Peyer's patch (tissue), 4 donors: Measurements from ENCODE around the gene GNG7. TPM values are rescaled to one million over a fixed set of nuclear protein-coding genes. Genes with fewer than 3 reads are reported as not detected.
A peak's percentile ranks its signal among the peaks of the same experiment; 100 is the strongest.
"Not testable (repeated sequence)": the region's sequence is repeated elsewhere in the genome, so short reads cannot be mapped to it uniquely, and the experiment has no call there.

Source experiments
- DNase-seq, 3 donors: peaks; one replicate each; pipeline ENCODE4 v3.0.0-alpha.2; 2017 to 2019
- H3K27ac ChIP-seq, 4 donors: fragments of 200-600 bp; sonication (generic); one replicate each; pipeline ENCODE4 v1.5.1; 2016 to 2019
- H3K27me3 ChIP-seq, 2 donors: fragments of 200-600 bp; sonication (generic); one replicate each; pipeline ENCODE4 v1.5.1; 2019
- H3K36me3 ChIP-seq, 3 donors: fragments of 200-600 bp; sonication (generic); one replicate each; pipeline ENCODE4 v1.5.1; 2016 to 2019
- H3K4me1 ChIP-seq, 4 donors: fragments of 200-600 bp; sonication (generic); one replicate each; pipeline ENCODE4 v1.5.1; 2016 to 2019
- H3K4me3 ChIP-seq, 4 donors: fragments of 200-600 bp; sonication (generic); 1 replicate in 3 of 4; 2 replicates in 1 of 4; pipeline ENCODE4 v1.5.1; 2016 to 2019; ENCODE audit warnings: mild to moderate bottlenecking in 1 of 4
- H3K9me3 ChIP-seq, 4 donors: fragments of 200-600 bp; sonication (generic); one replicate each; pipeline ENCODE4 v1.5.1; 2016 to 2019; ENCODE audit warnings: mild to moderate bottlenecking in 1 of 4
- POLR2A ChIP-seq, 2 donors: fragments of 450-650 bp; IDR thresholded peaks; one replicate each; pipeline ENCODE4 v1.5.1; 2017; ENCODE audit warnings: antibody characterized with exemption in 2 of 2, mild to moderate bottlenecking in 2 of 2, moderate library complexity in 2 of 2
- total RNA-seq, 4 donors: library from RNA; depleted of rRNA; stranded (reverse); fragments of >200 nt; gene quantifications; one replicate each; pipeline ENCODE4 v1.1.0, GENCODE V29; 2016
- TF ChIP-seq, protein P1 (sequence below), 6 experiments: fragments of 450-650 bp in 4 of 6; fragments of 200-600 bp in 2 of 6; sonication (generic) in 1 of 6; IDR thresholded peaks; one replicate each; pipeline ENCODE4 v1.5.1; 2017 to 2019; ENCODE audit warnings: antibody characterized with exemption in 6 of 6, mild to moderate bottlenecking in 3 of 6, moderate library complexity in 1 of 6

GNG7 gene
- total RNA-seq, 4 donors from 2014 or later, result 1.2 to 14.9 (median 2.0) TPM

DNA sequence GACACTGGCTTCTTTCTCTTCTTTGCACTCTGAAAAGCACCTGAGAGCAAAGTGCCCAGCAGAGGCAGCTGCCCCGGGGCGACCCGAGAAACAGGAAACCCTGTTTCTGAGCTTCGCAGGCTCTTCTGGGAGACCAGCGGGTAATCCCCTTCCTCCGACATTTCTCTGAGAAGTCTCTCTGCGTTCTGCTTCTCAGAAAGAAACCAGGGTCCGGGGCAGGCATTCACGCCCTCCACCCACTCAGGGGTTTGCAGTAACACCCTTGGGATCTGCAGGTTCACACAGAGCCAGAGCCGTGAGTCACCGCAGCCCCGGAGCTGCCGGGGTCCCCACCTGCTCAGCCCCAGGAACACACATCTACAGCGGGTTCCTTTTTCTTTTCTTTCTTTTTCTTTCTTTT is 140.6 kb downstream of the GNG7 start:
- no peaks in the 10 kb centered on the region for H3K4me1 ChIP-seq
- DNase-seq, result peak in 2 of 3 donors; percentile 64 to 75
- TF ChIP-seq, protein P1, sequence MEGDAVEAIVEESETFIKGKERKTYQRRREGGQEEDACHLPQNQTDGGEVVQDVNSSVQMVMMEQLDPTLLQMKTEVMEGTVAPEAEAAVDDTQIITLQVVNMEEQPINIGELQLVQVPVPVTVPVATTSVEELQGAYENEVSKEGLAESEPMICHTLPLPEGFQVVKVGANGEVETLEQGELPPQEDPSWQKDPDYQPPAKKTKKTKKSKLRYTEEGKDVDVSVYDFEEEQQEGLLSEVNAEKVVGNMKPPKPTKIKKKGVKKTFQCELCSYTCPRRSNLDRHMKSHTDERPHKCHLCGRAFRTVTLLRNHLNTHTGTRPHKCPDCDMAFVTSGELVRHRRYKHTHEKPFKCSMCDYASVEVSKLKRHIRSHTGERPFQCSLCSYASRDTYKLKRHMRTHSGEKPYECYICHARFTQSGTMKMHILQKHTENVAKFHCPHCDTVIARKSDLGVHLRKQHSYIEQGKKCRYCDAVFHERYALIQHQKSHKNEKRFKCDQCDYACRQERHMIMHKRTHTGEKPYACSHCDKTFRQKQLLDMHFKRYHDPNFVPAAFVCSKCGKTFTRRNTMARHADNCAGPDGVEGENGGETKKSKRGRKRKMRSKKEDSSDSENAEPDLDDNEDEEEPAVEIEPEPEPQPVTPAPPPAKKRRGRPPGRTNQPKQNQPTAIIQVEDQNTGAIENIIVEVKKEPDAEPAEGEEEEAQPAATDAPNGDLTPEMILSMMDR (IDR thresholded peaks at IDR 0.05), result no peak
- TF ChIP-seq POLR2A (IDR thresholded peaks at IDR 0.05), result no peak
- H3K27ac ChIP-seq, result peak overlapping the region in 2 of 4 donors; percentile 8 to 76
- peak overlapping the region; percentile 12 to 41 (median 18) for H3K4me3 ChIP-seq
- H3K36me3 ChIP-seq, result no peaks in the 10 kb centered on the region
- no peaks in the 10 kb centered on the region for H3K27me3 ChIP-seq
- H3K9me3 ChIP-seq, result no peaks in the 10 kb centered on the region

DNA sequence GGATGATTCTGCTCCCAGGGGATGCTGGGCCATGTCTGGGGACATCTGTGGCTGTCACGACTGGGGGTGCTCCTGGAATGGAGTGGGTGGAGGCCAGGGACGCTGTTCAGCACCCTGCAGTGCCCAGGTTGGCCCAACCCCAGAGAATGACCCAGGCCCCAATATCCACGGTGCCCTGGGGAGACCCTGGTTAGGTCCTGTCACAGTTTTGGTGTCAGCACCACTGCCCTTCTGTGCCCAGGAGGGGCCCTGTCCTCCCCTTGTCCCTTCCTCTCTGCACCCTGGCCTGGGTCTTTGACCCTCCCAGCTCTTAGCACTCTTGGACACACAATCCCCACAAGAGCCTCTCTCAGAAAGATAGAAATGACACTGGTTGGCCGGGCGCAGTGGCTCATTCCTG is 141.3 kb downstream of the GNG7 start:
- H3K4me3 ChIP-seq, result no peak overlapping the region
- TF ChIP-seq, protein P1 (IDR thresholded peaks at IDR 0.05), result no peak
- TF ChIP-seq POLR2A (IDR thresholded peaks at IDR 0.05), result no peak
- no peaks in the 10 kb centered on the region for H3K27me3 ChIP-seq
- H3K27ac ChIP-seq, result peak overlapping the region in 1 of 4 donors; percentile 76
- no peaks in the 10 kb centered on the region for H3K9me3 ChIP-seq
- H3K4me1 ChIP-seq, result no peaks in the 10 kb centered on the region
- no peaks in the 10 kb centered on the region for H3K36me3 ChIP-seq
- DNase-seq, result no peak

DNA sequence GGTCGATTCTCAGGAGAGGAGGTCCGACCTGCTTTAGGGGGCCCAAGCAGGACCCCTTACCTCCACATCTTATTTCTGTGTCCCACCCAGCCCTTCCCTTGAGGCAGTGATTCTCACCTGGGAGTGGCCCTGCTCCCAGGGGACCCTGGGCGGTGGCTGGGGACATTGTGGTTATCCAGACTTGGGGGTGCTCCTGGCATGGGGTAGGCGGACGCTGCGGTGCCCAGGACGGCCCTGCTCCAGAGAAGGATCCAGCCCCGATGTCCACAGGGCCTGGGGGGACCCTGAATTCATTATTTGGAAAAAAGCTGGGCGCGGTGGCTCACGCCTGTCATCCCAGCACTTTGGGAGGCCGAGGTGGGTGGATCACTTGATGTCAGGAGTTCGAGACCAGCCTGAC is 142.1 kb downstream of the GNG7 start:
- H3K27ac ChIP-seq, result no peak overlapping the region
- H3K27me3 ChIP-seq, result no peaks in the 10 kb centered on the region
- no peak overlapping the region for H3K4me3 ChIP-seq
- no peaks in the 10 kb centered on the region for H3K9me3 ChIP-seq
- DNase-seq, result no peak
- no peaks in the 10 kb centered on the region for H3K4me1 ChIP-seq
- H3K36me3 ChIP-seq, result no peaks in the 10 kb centered on the region
- TF ChIP-seq POLR2A (IDR thresholded peaks at IDR 0.05), result no peak
- TF ChIP-seq, protein P1 (IDR thresholded peaks at IDR 0.05), result no peak

DNA sequence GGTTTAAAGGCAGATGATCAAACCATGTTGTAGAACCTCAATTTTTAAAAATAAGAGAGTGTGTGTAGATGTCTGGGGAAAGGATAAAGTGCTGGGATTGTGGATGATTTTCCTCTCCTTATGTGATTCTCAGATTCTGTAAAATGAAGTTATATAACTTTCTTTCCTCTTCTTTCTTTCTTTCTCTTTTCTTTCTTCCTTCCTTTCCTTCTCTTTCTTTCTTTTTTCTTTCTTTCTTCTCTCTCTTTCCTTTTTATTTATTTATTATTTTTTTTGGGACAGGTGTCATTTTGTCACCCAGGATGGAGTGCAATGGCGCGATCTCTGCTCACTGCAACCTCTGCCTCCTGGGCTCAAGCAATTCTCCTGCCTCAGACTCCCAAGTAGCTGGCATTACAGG is 144.0 kb downstream of the GNG7 start:
- DNase-seq, result no peak
- no peak for TF ChIP-seq POLR2A (IDR thresholded peaks at IDR 0.05)
- TF ChIP-seq, protein P1 (IDR thresholded peaks at IDR 0.05), result no peak
- Histone ChIP-seq H3K36me3 (no peaks in the 10 kb centered on the region), H3K4me1 (no peaks in the 10 kb centered on the region), H3K27ac (no peak overlapping the region), H3K27me3 (no peaks in the 10 kb centered on the region), H3K4me3 (no peak overlapping the region), H3K9me3 (no peaks in the 10 kb centered on the region)

DNA sequence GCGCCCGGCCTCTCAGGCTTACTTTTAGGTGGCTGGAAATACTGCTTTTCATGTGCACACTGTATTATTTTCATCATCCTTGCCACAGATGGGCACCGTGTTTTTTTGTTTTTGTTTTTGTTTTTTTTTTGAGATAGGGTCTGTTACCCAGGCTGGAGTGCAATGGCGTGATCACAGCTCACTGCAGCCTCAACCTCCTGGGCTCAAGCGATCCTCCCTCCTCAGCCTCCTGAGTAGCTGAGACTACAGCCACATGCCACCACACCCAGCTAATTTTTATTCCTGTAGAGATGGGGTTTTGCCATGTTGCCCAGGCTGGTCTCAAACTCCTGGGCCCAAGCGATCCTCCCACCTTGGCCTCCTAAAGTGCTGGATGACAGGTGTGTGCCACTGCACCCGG is 144.4 kb downstream of the GNG7 start:
- not testable (repeated sequence) for H3K4me3 ChIP-seq, H3K4me1 ChIP-seq, H3K27me3 ChIP-seq, H3K9me3 ChIP-seq, DNase-seq, H3K27ac ChIP-seq, H3K36me3 ChIP-seq

DNA sequence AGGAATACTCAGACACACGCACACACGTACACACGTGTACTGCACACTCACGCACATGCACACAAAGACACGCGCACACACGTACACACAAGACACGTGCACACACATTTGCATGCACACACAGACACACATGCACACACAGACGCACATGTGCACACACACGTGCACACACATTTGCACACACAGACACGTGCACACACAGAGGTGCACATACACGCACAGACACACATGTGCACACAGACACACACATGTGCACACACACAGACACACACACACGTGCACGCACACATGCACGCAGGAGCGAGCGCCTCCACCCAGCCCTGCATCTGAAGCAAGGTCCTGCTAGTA is 145.4 kb downstream of the GNG7 start:
- no peaks in the 10 kb centered on the region for H3K27me3 ChIP-seq
- peaks cover 0 to 8% (median 2%) of the 10 kb centered on the region in 4 donors for H3K4me1 ChIP-seq
- H3K4me3 ChIP-seq, result no peak overlapping the region
- TF ChIP-seq, protein P1 (IDR thresholded peaks at IDR 0.05), result no peak
- no peak for TF ChIP-seq POLR2A (IDR thresholded peaks at IDR 0.05)
- no peak overlapping the region for H3K27ac ChIP-seq
- no peaks in the 10 kb centered on the region for H3K9me3 ChIP-seq
- no peaks in the 10 kb centered on the region for H3K36me3 ChIP-seq
- no peak for DNase-seq
